GM23338 (cell line): ENCODE measurements around the gene ATP9B. TPM values are rescaled to one million over a fixed set of nuclear protein-coding genes. Genes with fewer than 3 reads are reported as not detected.

ENCODE experiments used
- ATAC-seq: fragments of 200-7000 bp; cut with Tn5 transposase; 3 replicates; pipeline ENCODE4 v1.9.1; 2020
- DNase-seq: peaks from one replicate; pipeline ENCODE4 v3.0.0-alpha.2; 2015; ENCODE audit warnings: low spot score
- H2AFZ ChIP-seq: fragments of 200-600 bp; sonication (generic); 2 replicates; pipeline ENCODE4 v1.8.0; 2016; ENCODE audit warnings: antibody characterized with exemption, mild to moderate bottlenecking, moderate library complexity
- H3F3A ChIP-seq: fragments of 200-600 bp; sonication (generic); replicated peaks from 2 replicates; pipeline ENCODE4 v1.8.0; 2017; ENCODE audit warnings: antibody characterized with exemption, mixed run types, low read depth
- H3K27ac ChIP-seq: fragments of 200-600 bp; sonication (generic); 2 replicates; pipeline ENCODE4 v1.6.1; 2016; ENCODE audit warnings: low read depth
- H3K27me3 ChIP-seq: fragments of 200-600 bp; sonication (generic); 2 replicates; pipeline ENCODE4 v1.8.0; 2016; ENCODE audit warnings: mild to moderate bottlenecking, mixed run types, moderate library complexity; ENCODE audit not compliant: insufficient read depth
- H3K36me3 ChIP-seq: fragments of 200-600 bp; sonication (generic); 2 replicates; pipeline ENCODE4 v1.8.0; 2016; ENCODE audit warnings: mild to moderate bottlenecking; ENCODE audit not compliant: insufficient read depth
- H3K4me1 ChIP-seq: fragments of 200-600 bp; sonication (generic); 2 replicates; pipeline ENCODE4 v1.8.0; 2016; ENCODE audit warnings: mild to moderate bottlenecking, moderate library complexity; ENCODE audit not compliant: insufficient read depth
- H3K4me2 ChIP-seq: fragments of 200-600 bp; sonication (generic); 2 replicates; pipeline ENCODE4 v1.7.1; 2017; ENCODE audit warnings: mixed run types
- H3K4me3 ChIP-seq: fragments of 200-600 bp; sonication (generic); 2 replicates; pipeline ENCODE4 v1.6.1; 2016; ENCODE audit warnings: mixed run types
- H3K79me2 ChIP-seq: fragments of 200-600 bp; sonication (generic); replicated peaks from 2 replicates; pipeline ENCODE4 v1.8.0; 2017; ENCODE audit warnings: mild to moderate bottlenecking; ENCODE audit not compliant: insufficient read depth
- H3K9me2 ChIP-seq: fragments of 200-600 bp; sonication (generic); 2 replicates; pipeline ENCODE4 v1.8.0; 2017; ENCODE audit not compliant: insufficient read depth
- H4K20me1 ChIP-seq: fragments of 200-600 bp; sonication (generic); replicated peaks from 2 replicates; pipeline ENCODE4 v1.8.0; 2017; ENCODE audit warnings: mild to moderate bottlenecking; ENCODE audit not compliant: insufficient read depth
- H3K27ac Mint-ChIP-seq: 2 replicates; pipeline ENCODE4 v1.8.0; 2020; ENCODE audit warnings: inconsistent platforms, mild to moderate bottlenecking, moderate library complexity, mixed read lengths
- H3K27me3 Mint-ChIP-seq: 3 replicates; pipeline ENCODE4 v1.8.0; 2022; ENCODE audit warnings: low read depth, mild to moderate bottlenecking, moderate library complexity, mixed read lengths, inconsistent platforms; ENCODE audit not compliant: insufficient read depth, poor library complexity
- H3K36me3 Mint-ChIP-seq: 3 replicates; pipeline ENCODE4 v1.8.0; 2021; ENCODE audit warnings: low read depth, mild to moderate bottlenecking, inconsistent platforms, moderate library complexity, mixed read lengths
- H3K4me1 Mint-ChIP-seq: 3 replicates; pipeline ENCODE4 v1.8.0; 2020; ENCODE audit warnings: mild to moderate bottlenecking, inconsistent platforms, mixed read lengths
- H3K4me3 Mint-ChIP-seq: 3 replicates; pipeline ENCODE4 v1.8.0; 2021; ENCODE audit warnings: moderate library complexity, mild to moderate bottlenecking, inconsistent platforms, mixed read lengths
- H3K9me3 Mint-ChIP-seq: 3 replicates; pipeline ENCODE4 v1.8.0; 2020; ENCODE audit warnings: moderate library complexity, mild to moderate bottlenecking, inconsistent platforms, mixed read lengths
- CREB1 ChIP-seq: fragments of 250-450 bp; sonication (Bioruptor Pico); IDR thresholded peaks from 2 replicates; pipeline ENCODE4 v1.5.0; 2020; ENCODE audit warnings: low read depth, mild to moderate bottlenecking, moderate library complexity
- CTCF ChIP-seq, 2 experiments: fragments of 200-600 bp in 1 of 2; sonication (generic) in 1 of 2; conservative IDR thresholded peaks; 2 replicates each; pipeline versions ENCODE4 v1.5.1 to v1.6.1; 2016 to 2017; ENCODE audit warnings: antibody characterized with exemption in 2 of 2, low read depth in 2 of 2, mild to moderate bottlenecking in 2 of 2, moderate library complexity in 1 of 2
- EZH2 ChIP-seq: fragments of 200-600 bp; sonication (generic); IDR thresholded peaks from one replicate; pipeline ENCODE4 v1.8.0; 2017; ENCODE audit warnings: antibody characterized with exemption, mild to moderate bottlenecking, low read depth; ENCODE audit not compliant: unreplicated experiment
- EZH2phosphoT487 ChIP-seq: fragments of 200-600 bp; sonication (generic); IDR thresholded peaks from one replicate; pipeline ENCODE4 v1.8.1; 2018; ENCODE audit warnings: antibody characterized with exemption; ENCODE audit not compliant: unreplicated experiment
- JUNB ChIP-seq: IDR thresholded peaks from one replicate; pipeline ENCODE4 v1.6.1; 2016; ENCODE audit warnings: antibody characterized with exemption; ENCODE audit not compliant: unreplicated experiment
- NANOG ChIP-seq: IDR thresholded peaks from 2 replicates; pipeline ENCODE4 v1.6.1; 2016; ENCODE audit warnings: antibody characterized with exemption, borderline replicate concordance
- POLR2AphosphoS5 ChIP-seq: IDR thresholded peaks from 2 replicates; pipeline ENCODE4 v1.6.1; 2016; ENCODE audit warnings: antibody characterized with exemption, low read depth
- REST ChIP-seq: IDR thresholded peaks from one replicate; pipeline ENCODE4 v1.6.1; 2018; ENCODE audit warnings: antibody characterized with exemption; ENCODE audit not compliant: unreplicated experiment
- STAT1 ChIP-seq: IDR thresholded peaks from one replicate; pipeline ENCODE4 v1.6.1; 2016; ENCODE audit warnings: antibody characterized with exemption; ENCODE audit not compliant: unreplicated experiment
- ZNF114 ChIP-seq: fragments of 250-450 bp; sonication (Bioruptor Pico); IDR thresholded peaks from 2 replicates; pipeline ENCODE4 v1.5.0; 2020; ENCODE audit warnings: mild to moderate bottlenecking, moderate library complexity
- ZNF331 ChIP-seq: fragments of 250-450 bp; sonication (Bioruptor Pico); IDR thresholded peaks from 2 replicates; pipeline ENCODE4 v1.5.0; 2020; ENCODE audit warnings: low read depth, mild to moderate bottlenecking, moderate library complexity
- ZNF462 ChIP-seq: fragments of 250-450 bp; sonication (Bioruptor Pico); IDR thresholded peaks from 2 replicates; pipeline ENCODE4 v1.5.0; 2020; ENCODE audit warnings: mild to moderate bottlenecking, moderate library complexity
- polyA plus RNA-seq: library from polyadenylated mRNA; unstranded; fragments of >200 nt; fragmentation: Nextera tagmentation; extraction: Ambion mirVana; gene quantifications from 2 replicates; pipeline ENCODE4 v1.2.1, GENCODE V29; 2016
- total RNA-seq: library from RNA; depleted of rRNA; stranded (reverse); fragments of >200 nt; shearing (Covaris generic); gene quantifications from 2 replicates; pipeline ENCODE4 v1.2.3, GENCODE V29; 2014

The ATP9B gene
- total and polyA plus RNA-seq, 2 experiments from 2014 or later = 14.2 to 25.6 TPM

GRCh38 chr18:79396431-79397246, 327.4 kb downstream of the ATP9B start:
- no peaks in the 10 kb centered on the region; the same call in 1 of the 2 replicates for H4K20me1 ChIP-seq
- H3K9me2 ChIP-seq = no peaks in the 10 kb centered on the region
- Mint-ChIP-seq H3K4me1 (peaks cover 15% of the 10 kb centered on the region), H3K36me3 (no peaks in the 10 kb centered on the region; the same call in 2 of the 3 replicates), H3K4me3 (peak overlapping the region; percentile 54; the same call in 2 of the 3 replicates), H3K27ac (no peak overlapping the region), H3K9me3 (peaks cover 3% of the 10 kb centered on the region; the same call in 1 of the 3 replicates), H3K27me3 (peaks cover 67% of the 10 kb centered on the region)
- TF ChIP-seq POLR2AphosphoS5 = no peak
- TF ChIP-seq ZNF114 = no peak
- TF ChIP-seq JUNB = no peak
- TF ChIP-seq ZNF462 (CRISPR knock-in tag) = no peak
- TF ChIP-seq EZH2 = peak; percentile 99
- no peak for TF ChIP-seq ZNF331 (CRISPR knock-in tag)
- TF ChIP-seq EZH2phosphoT487 = peak; percentile 32
- no peak for TF ChIP-seq CREB1 (CRISPR knock-in tag)
- TF ChIP-seq STAT1 = no peak
- peak in 1 of 2 experiments; percentile 38; a peak in 2 of 4 replicates for TF ChIP-seq CTCF (conservative IDR thresholded peaks at IDR 0.05; ENCODE audit: low read depth in 2 of 2)
- no peak for TF ChIP-seq REST
- no peak for TF ChIP-seq NANOG
- no peaks in the 10 kb centered on the region for H3K36me3 ChIP-seq
- ATAC-seq = peak; percentile 7
- no peak overlapping the region for H3K27ac ChIP-seq
- peaks cover 13% of the 10 kb centered on the region for H3K4me1 ChIP-seq
- H3K4me3 ChIP-seq = peak overlapping the region; percentile 53
- DNase-seq = no peak
- H3K4me2 ChIP-seq = peak overlapping the region; percentile 76
- peak overlapping the region; percentile 78 for H2AFZ ChIP-seq
- peaks cover 77% of the 10 kb centered on the region for H3K27me3 ChIP-seq
- no peaks in the 10 kb centered on the region for H3K79me2 ChIP-seq
- H3F3A ChIP-seq = no peaks in the 10 kb centered on the region; the same call in 1 of the 2 replicates
